HG03558 (cell line): ENCODE results near the gene DISP2.

ENCODE experiments used
- ATAC-seq: cut with Tn5 transposase; IDR thresholded peaks from one replicate; pipeline ENCODE4 v1.9.1; 2021; ENCODE audit warnings: moderate number of reproducible peaks; ENCODE audit not compliant: unreplicated experiment; ENCODE audit errors: extremely low read depth

DISP2 gene

DNA sequence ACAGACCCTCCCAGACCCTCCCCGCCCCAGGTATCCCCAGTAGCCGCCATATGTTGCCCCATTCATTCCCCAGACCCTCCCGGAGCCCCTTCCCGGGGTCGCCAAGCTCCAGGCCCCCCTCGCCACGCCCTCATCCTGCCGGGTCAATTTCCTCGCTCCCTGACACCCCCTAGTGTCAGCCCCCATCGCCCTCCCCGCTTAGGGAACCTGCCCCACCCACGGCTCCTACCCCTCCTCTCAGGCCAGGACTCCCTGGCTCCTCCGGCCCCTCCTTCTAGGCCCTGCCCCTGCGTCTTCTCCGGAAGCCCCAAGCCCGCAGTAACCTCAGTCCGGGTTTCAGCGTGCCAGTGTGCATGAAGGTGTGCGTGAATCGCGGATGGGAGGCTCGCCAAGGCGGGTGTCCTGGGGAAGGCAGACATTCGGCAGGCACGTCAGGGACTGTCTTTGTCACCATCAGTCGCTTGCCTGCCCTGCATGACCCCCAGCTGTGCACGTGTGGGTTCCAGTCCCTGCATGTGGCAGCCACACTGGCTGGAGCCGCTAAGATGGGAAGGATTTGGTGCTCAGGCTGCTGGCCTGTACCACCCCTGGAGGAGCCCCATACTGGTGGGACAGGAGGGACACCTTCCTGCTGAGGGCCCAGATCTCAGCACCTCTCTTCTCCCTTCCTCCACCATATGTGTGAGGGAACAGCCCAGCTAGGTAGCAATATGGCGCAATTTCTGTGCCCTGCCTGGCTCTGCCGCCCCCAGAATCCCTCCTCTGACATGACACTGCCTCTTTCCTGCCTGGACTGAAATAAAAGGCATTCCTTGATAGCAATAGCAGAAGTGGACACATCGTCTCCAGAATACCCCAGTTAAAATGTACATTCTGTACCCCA, 693 bp downstream of the DISP2 start:
- no peak for ATAC-seq

DNA sequence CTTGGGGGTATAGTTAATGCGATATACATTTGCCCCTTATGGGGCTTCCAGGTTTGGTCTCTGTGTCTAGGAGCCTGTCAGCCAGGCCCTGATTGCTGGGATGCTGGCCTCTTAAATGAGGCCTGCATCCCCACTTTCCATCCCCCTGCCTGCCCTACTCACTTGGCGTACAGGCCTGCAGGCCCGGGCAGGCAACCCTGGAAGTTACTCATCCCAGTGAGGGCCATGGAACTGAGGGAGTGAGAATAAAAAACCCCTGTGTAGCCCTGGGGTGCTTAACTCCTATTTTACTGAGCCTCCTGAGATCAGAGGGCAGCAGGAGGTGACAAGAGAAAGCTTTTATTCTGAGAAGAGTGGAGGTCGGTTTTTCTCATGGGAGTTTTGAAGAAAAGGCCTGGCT, 2.0 kb downstream of the DISP2 start:
- no peak for ATAC-seq

DNA sequence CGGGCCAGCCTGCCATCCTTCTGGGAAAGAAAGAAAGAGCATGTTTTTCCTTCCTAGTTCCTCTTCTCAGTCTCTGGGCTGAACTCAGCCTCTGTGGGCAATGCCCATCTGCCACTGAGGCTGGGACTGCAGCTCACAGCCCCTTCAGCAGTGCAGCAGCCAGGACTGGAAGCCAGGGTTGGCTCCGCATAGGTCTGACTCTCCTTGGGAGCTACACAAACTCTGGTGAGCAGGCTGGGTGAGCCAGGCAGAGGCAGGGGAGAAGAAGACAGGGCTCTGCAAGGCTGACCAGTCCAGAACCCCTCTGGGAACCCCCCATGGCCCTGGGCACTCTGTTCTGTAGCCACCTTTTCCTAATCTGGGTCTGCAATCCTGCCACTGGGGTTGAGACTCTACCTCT, 3.6 kb downstream of the DISP2 start:
- no peak for ATAC-seq

DNA sequence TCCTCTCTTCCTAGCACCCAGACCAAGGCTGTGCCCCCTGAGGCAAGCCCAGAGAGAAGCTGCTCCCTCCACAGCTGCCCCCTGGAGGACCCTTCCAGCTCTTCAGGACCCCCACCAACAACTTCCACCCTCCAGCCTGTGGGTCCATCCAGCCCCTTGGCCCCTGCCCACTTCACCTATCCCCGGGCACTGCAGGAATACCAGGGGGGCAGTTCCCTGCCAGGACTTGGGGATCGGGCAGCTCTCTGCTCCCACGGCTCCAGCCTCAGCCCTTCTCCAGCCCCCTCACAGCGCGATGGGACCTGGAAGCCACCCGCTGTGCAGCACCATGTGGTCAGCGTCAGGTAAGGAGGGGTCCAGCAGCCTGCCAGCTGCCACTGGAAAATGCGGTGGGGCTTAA, 5.6 kb downstream of the DISP2 start:
- ATAC-seq = no peak

DNA sequence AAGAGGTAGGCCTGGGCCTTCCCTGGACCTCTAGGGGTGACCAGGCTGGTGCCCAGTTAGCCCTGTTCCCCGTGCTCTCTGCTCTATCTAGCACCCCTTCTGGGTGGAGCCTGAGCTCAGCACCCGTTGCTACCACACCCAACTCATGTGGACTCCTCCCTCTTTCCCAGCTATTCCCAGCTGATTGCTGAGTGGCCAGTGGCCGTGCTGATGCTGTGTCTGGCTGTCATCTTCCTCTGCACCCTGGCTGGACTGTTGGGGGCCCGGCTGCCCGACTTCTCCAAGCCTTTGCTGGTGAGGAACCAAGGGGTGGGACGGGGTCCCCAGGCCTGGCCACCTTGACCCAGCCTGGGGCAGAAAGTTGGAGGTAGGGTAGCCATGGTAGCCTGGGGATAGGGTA, 6.2 kb downstream of the DISP2 start:
- no peak for ATAC-seq

DNA sequence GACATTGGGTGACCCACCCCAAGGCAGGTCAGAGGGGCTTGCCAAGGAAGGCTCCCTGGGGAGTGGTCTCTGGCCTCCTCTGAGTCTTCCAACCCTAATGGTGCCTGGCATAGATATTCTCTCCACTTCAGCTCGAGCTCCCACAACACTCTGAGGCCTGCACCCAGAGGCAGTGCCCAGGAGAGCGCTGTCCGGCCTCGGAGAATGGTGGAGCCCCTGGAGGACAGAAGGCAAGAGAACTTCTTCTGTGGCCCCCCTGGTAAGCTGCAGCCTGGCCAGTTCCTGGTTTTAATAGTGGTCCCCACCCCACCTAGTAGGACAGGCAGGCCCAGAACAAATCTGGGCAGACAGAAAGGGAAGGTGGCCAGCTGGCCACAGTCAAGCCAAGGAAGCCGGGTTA, 7.0 kb downstream of the DISP2 start:
- ATAC-seq = no peak

DNA sequence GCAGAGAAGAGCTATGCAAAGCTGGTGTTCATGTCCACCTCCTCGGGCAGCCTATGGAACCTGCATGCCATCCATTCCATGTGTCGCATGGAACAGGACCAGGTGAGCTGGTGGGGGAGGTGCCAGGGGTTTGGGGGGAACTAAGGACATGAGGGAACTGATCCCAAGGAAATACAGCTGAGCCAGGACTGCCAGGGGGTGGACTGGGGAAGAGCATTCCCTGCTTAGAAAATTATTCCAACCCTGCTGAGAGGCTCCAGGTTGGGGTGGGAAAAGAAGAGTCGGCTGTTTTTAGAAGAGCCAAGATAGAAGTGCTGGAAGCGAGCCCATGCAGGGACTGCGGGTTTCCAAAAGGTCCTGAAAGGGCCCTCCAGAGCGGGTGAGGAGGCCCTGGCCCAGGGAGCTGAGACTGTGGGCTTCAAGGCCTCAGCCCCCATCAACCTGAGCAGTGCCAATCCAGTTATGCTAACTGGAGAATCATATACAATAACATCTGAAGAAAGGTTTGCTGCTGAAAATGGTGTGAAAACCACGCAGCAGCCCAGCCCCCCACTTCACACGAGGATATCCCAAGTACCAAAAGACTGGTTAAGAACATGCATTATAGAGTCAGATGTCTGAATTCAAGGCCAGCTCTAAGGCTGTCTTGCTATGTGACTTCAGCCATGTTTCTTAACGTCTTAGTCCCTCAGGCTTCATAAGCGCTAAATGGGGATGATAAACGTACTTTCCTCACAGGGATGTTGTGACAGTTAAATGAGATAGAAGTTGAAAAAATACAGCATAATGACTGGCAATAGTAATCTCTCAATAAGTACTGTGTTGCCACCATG, 7.8 kb downstream of the DISP2 start:
- ATAC-seq = no peak

DNA sequence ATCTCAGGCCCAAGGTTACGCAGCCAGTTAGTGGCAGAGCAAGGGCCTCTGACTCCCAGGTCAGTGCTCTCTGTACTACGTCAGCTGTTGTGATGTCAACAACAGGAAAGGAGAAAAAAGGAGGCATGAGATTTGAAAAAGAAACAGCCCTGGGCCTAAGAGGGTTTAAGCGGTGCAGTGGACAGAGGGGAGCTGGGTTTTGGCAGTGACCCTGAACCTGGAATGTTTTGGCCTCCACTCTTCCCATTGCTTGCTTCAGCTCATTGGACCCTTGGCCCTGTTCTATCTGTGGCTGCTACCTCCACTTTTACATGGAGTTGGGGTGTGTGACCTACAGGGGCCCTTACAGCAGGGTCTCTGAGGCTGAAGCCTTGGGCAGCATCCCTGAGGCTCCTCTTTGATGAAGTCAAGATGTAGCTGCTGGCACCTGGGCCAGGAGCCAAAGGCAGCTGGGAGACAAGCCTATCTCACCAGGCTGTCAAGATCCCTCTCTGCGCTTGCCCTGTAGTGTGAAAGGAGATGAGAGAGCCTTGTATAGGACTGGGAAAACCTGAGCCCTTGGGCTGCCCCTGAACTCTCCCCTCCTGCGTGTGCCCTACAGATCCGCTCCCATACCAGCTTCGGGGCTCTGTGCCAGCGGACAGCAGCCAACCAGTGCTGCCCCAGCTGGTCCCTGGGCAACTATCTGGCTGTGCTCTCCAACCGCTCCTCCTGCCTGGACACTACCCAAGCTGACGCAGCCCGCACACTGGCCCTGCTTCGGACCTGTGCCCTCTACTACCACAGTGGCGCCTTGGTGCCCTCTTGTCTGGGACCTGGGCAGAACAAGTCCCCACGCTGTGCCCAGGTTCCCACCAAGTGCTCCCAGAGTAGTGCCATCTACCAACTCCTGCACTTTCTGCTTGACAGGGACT, 8.7 kb downstream of the DISP2 start:
- no peak for ATAC-seq

DNA sequence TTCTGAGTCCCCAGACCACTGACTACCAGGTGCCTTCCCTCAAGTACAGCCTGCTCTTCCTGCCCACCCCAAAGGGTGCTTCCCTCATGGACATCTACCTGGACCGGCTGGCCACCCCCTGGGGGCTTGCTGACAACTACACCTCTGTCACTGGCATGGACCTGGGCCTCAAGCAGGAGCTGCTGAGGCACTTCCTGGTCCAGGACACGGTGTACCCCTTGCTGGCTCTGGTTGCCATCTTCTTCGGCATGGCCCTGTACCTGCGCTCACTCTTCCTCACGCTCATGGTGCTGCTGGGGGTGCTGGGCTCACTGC, 9.3 kb downstream of the DISP2 start:
- ATAC-seq = no peak

DNA sequence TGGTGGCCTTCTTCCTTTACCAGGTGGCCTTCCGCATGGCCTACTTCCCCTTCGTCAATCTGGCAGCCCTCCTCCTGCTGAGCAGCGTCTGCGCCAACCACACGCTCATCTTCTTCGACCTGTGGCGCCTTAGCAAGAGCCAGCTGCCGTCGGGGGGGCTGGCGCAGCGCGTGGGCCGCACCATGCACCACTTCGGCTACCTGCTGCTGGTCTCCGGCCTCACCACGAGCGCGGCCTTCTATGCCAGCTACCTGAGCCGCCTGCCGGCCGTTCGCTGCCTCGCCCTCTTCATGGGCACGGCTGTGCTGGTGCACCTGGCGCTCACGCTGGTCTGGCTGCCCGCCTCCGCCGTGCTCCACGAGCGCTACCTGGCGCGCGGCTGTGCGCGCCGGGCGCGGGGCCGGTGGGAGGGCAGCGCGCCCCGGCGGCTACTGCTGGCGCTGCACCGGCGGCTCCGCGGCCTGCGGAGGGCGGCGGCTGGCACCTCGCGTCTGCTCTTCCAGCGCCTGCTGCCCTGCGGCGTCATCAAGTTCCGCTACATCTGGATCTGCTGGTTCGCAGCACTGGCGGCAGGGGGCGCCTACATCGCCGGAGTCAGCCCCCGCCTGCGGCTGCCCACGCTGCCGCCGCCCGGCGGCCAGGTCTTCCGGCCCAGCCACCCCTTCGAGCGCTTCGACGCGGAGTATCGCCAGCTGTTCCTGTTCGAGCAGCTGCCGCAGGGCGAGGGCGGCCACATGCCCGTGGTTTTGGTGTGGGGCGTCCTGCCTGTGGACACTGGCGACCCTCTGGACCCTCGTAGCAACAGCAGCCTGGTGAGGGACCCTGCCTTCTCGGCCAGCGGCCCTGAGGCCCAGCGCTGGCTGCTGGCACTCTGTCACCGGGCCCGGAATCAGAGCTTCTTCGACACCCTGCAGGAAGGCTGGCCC, 9.9 kb downstream of the DISP2 start:
- ATAC-seq = no peak

DNA sequence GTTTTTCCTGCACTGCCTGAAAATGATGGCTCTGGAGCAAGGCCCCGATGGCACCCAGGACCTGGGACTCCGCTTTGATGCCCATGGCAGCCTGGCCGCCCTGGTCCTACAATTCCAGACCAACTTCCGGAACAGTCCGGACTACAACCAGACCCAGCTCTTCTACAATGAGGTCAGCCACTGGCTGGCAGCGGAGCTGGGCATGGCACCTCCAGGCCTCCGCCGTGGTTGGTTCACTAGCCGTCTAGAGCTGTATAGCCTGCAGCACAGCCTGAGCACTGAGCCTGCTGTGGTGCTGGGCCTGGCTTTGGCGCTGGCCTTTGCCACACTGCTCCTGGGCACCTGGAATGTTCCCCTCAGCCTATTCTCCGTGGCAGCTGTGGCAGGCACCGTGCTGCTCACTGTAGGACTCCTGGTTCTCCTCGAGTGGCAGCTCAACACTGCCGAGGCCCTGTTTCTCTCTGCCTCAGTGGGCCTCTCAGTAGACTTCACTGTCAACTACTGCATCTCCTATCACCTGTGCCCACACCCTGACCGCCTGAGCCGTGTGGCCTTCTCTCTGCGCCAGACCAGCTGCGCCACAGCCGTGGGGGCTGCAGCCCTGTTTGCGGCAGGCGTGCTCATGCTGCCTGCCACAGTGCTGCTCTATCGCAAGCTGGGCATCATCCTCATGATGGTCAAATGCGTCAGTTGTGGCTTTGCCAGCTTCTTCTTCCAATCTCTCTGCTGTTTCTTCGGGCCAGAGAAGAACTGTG, 10.9 kb downstream of the DISP2 start:
- no peak for ATAC-seq

DNA sequence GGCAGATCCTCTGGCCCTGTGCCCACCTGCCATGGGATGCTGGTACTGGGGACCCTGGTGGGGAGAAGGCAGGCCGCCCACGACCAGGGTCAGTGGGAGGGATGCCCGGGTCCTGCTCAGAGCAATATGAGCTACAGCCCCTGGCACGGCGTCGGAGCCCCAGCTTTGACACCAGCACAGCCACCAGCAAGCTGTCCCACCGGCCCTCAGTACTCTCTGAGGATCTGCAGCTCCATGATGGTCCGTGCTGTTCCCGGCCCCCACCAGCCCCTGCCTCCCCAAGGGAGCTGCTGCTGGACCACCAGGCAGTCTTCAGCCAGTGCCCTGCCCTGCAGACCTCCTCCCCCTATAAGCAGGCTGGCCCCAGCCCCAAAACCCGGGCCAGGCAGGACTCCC, 11.5 kb downstream of the DISP2 start:
- no peak for ATAC-seq

DNA sequence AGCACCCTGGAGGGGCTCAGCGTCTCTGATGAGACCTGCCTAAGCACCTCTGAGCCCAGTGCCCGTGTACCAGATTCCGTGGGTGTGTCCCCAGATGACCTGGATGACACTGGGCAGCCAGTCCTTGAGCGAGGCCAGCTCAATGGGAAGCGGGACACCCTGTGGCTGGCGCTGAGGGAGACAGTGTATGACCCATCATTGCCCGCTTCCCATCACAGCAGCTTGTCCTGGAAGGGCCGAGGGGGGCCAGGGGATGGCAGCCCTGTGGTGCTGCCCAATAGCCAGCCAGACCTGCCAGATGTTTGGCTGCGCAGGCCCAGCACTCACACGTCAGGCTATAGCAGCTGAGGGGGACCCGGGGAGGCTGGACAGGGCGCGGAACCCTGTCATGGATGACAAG, 12.0 kb downstream of the DISP2 start:
- no peak for ATAC-seq

DNA sequence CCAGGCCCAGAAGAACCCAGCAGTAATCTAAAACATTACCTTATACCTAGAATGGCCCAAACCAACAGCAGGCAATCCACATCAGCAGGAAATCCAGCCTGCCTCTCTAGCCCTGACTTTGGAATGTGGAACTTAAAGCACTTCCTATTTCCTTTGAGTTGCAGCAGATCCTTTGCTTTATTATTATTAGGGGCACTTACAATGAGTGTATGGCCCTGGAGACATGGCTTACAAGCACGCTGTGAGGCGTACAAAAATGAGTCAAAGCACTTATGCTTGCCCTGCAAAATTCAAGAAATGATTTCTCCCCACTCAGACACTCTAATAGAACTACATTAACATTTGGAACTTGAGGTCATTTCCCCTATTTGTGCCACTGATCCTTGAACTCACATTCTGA, 15.0 kb downstream of the DISP2 start:
- no peak for ATAC-seq

DNA sequence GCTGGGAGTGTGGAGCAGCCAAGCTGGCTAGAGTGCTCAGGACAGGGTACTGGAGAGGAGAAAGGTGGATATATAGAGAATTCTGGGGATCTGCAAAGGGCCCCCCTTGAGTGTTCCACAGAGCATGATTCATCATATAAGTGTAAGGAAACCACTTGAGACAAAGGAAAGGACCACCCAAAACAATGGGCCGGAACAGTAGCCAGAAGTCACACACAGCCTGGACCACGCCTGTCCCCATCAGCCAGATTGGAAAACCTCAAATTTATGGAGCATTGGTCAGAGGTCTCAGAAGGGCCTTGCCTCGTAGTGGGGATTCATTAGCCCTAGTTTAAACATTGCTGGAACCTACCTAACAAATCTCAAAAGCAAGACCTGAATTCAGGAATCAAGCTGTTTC, 19.6 kb downstream of the DISP2 start:
- no peak for ATAC-seq

DNA sequence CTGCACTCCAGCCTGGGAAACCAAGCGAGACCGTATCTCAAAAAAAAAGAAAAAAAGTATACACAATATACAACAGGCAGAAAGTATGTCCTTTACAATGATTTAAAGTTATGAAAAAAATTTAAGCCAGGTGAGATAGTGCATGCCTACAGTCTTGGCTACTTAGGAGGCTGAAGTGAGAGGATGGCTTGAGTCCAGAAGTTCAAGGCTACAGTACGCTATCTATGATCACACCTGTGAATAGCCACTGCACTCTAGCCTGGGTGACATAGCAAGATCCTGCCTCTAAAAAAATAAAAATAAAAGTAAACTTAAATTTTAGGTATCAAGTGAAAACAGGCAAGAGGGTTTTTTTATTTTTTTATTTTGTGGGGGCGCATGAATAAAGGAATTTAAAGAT, 21.4 kb downstream of the DISP2 start:
- ATAC-seq = no peak

DNA sequence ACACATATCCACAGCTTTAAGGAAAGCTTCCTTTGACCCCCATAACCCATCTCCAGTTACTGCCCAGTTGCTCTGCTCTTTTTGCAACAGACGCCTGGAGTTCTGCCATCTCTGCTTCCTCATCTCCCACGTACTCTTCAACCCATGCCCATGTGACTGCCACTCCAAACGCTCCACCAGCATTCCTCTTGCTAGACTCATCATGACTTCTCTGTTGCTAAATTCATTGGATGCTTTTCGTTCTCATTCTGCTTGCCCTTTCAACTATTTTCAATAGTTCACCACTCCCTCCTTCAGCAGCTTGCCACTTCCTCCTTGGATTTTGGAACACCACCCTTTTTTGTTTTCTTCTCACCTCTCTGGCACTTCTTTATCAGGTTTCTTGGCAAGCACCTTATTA, 21.8 kb downstream of the DISP2 start:
- ATAC-seq = no peak

DNA sequence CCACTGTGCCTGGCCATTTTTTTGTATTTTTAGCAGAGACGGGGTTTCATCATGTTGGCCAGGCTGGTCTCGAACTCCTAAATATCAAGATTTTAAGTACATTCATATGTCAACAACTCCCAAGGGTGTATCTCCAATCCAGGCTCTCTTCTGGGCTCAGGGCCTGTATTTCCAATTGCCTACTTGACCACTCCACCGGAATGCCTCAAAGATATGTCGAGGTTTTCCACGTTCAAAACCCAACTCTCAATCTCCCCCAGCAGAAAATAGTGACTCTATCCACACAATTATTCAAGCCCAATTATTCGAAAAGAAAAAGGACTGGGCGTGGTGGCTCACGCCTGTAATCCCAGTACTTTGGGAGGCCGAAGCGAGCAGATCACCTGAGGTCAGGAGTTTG, 22.6 kb downstream of the DISP2 start:
- ATAC-seq = no peak
